Right lung (tissue), 5 donors: Measurements from ENCODE around the gene PTPRN2. TPM values are rescaled to one million over a fixed set of nuclear protein-coding genes. Genes with fewer than 3 reads are reported as not detected.
"Not testable (repeated sequence)": the region's sequence is repeated elsewhere in the genome, so short reads cannot be mapped to it uniquely, and the experiment has no call there.

ENCODE experiments used
- DNase-seq, 2 donors: peaks; one replicate each; pipeline ENCODE4 v3.0.0-alpha.2; 2013
- polyA plus RNA-seq, 5 donors: library from polyadenylated mRNA; unstranded; fragments of 120-200 nt; gene quantifications; one replicate each; pipeline versions ENCODE4 v1.2.1 to v1.2.3, GENCODE V29; 2013; ENCODE audit warnings: inconsistent platforms in 1 of 5, low replicate concordance in 1 of 5; ENCODE audit not compliant: insufficient read length in 5 of 5, insufficient read depth in 1 of 5

Gene PTPRN2
- polyA plus RNA-seq, 5 donors: 6.2 to 8.1 (median 7.0) TPM

- DNase-seq: no peak
Observed at GRCh38 chr7:157981778-157982177, 605.8 kb downstream of the PTPRN2 start.

- DNase-seq: no peak
Observed at GRCh38 chr7:157980774-157981173, 606.8 kb downstream of the PTPRN2 start.

GRCh38 chr7:157980341-157980731, 607.3 kb downstream of the PTPRN2 start:
- not testable (repeated sequence) for DNase-seq

GRCh38 chr7:157979636-157980340, 607.8 kb downstream of the PTPRN2 start:
- no peak for DNase-seq

GRCh38 chr7:157978766-157979165, 608.9 kb downstream of the PTPRN2 start:
- DNase-seq: no peak

- DNase-seq: no peak
Observed at GRCh38 chr7:157977717-157978496, 609.7 kb downstream of the PTPRN2 start.

- no peak for DNase-seq
Observed at GRCh38 chr7:157977306-157977705, 610.3 kb downstream of the PTPRN2 start.

- DNase-seq: no peak
Observed at GRCh38 chr7:157976406-157976805, 611.2 kb downstream of the PTPRN2 start.

GRCh38 chr7:157975401-157976372, 611.9 kb downstream of the PTPRN2 start:
- DNase-seq: no peak

- DNase-seq: no peak
Observed at GRCh38 chr7:157974678-157975230, 612.9 kb downstream of the PTPRN2 start.

- no peak for DNase-seq
Observed at GRCh38 chr7:157973971-157974677, 613.5 kb downstream of the PTPRN2 start.

- DNase-seq: no peak
Observed at GRCh38 chr7:157972914-157973313, 614.7 kb downstream of the PTPRN2 start.

GRCh38 chr7:157971501-157971900, 616.1 kb downstream of the PTPRN2 start:
- DNase-seq: no peak

- DNase-seq: no peak
Observed at GRCh38 chr7:157970744-157971143, 616.9 kb downstream of the PTPRN2 start.

- no peak for DNase-seq
Observed at GRCh38 chr7:157969995-157970394, 617.6 kb downstream of the PTPRN2 start.

- no peak for DNase-seq
Observed at GRCh38 chr7:157966490-157966889, 621.1 kb downstream of the PTPRN2 start.

- DNase-seq: no peak
Observed at GRCh38 chr7:157964521-157964920, 623.1 kb downstream of the PTPRN2 start.

- DNase-seq: no peak
Observed at GRCh38 chr7:157964016-157964415, 623.6 kb downstream of the PTPRN2 start.

GRCh38 chr7:157963526-157963925, 624.1 kb downstream of the PTPRN2 start:
- no peak for DNase-seq

- DNase-seq: no peak
Observed at GRCh38 chr7:157962458-157963306, 624.9 kb downstream of the PTPRN2 start.
